SK-N-SH (cell line): ENCODE data around the gene IP6K1. TPM values are rescaled to one million over a fixed set of nuclear protein-coding genes. Genes with fewer than 3 reads are reported as not detected.

Experiments used
- CTCF ChIA-PET: fragments of 300-600, 350-600 bp; formaldehyde crosslinking; extraction: SDS; loops from one replicate; lab custom pipeline; 2021; lab: Yijun Ruan, JAX
- POLR2A ChIA-PET: fragments of 350-600 bp; sonication (Branson Sonifier 250); formaldehyde crosslinking; extraction: SDS; loops from one replicate; lab custom pipeline; 2020; ENCODE audit warnings: antibody characterized with exemption, inconsistent platforms; lab: Yijun Ruan, JAX
- DNase-seq: peaks from one replicate; pipeline ENCODE4 v3.0.0; 2012
- H2AFZ ChIP-seq: fragments of 200-600 bp; sonication (generic); 2 replicates; pipeline ENCODE4 v1.8.1; 2016; ENCODE audit warnings: antibody characterized with exemption, mild to moderate bottlenecking, low read depth
- H3F3A ChIP-seq: fragments of 200-600 bp; sonication (generic); replicated peaks from 2 replicates; pipeline ENCODE3; 2016; ENCODE audit warnings: antibody characterized with exemption, mild to moderate bottlenecking; ENCODE audit not compliant: insufficient read depth
- H3K27ac ChIP-seq, 2 experiments: fragments of 200-500 bp in 1 of 2; fragments of 200-600 bp in 1 of 2; sonication (Bioruptor generic) in 1 of 2; sonication (generic), shearing (Covaris generic) in 1 of 2; 2 replicates each; pipeline versions ENCODE4 v1.5.1 to v1.6.1; 2014 to 2016; ENCODE audit warnings: low read depth in 2 of 2, inconsistent platforms in 1 of 2, low read length in 1 of 2, mild to moderate bottlenecking in 1 of 2, mixed read lengths in 1 of 2
- H3K27me3 ChIP-seq: fragments of 200-600 bp; sonication (generic), shearing (Covaris generic); 2 replicates; pipeline ENCODE4 v1.6.1; 2016; ENCODE audit warnings: mixed run types; ENCODE audit not compliant: insufficient read depth
- H3K36me3 ChIP-seq, 2 experiments: fragments of 200-500 bp in 1 of 2; fragments of 200-600 bp in 1 of 2; sonication (Bioruptor generic) in 1 of 2; sonication (generic) in 1 of 2; replicated peaks in 1 of 2; 2 replicates each; pipeline versions ENCODE3 to v1.5.1; 2014 to 2016; ENCODE audit warnings: low read length in 1 of 2, mild to moderate bottlenecking in 1 of 2; ENCODE audit not compliant: insufficient read depth in 2 of 2, control insufficient read depth in 1 of 2
- H3K4me1 ChIP-seq, 2 experiments: fragments of 200-500 bp in 1 of 2; fragments of 200-600 bp in 1 of 2; sonication (Bioruptor generic) in 1 of 2; sonication (generic), shearing (Covaris generic) in 1 of 2; 2 replicates each; pipeline versions ENCODE4 v1.5.1 to v1.6.1; 2014 to 2016; ENCODE audit warnings: low read depth in 1 of 2, low read length in 1 of 2, mixed run types in 1 of 2; ENCODE audit not compliant: insufficient read depth in 2 of 2, control insufficient read depth in 1 of 2
- H3K4me2 ChIP-seq: fragments of 200-600 bp; sonication (generic), shearing (Covaris generic); 2 replicates; pipeline ENCODE4 v1.6.1; 2017; ENCODE audit warnings: mixed run types
- H3K4me3 ChIP-seq, 2 experiments: fragments of 200-500 bp in 1 of 2; fragments of 200-600 bp in 1 of 2; sonication (Bioruptor generic) in 1 of 2; sonication (generic), shearing (Covaris generic) in 1 of 2; 2 replicates each; pipeline versions ENCODE4 v1.5.1 to v1.8.1; 2014 to 2016; ENCODE audit warnings: low read depth in 2 of 2, inconsistent platforms in 1 of 2, low read length in 1 of 2, mild to moderate bottlenecking in 1 of 2, mixed read lengths in 1 of 2, moderate library complexity in 1 of 2
- H3K79me2 ChIP-seq: fragments of 200-600 bp; sonication (generic); 2 replicates; pipeline ENCODE4 v1.8.1; 2017; ENCODE audit warnings: mild to moderate bottlenecking; ENCODE audit not compliant: insufficient read depth
- H3K9ac ChIP-seq: fragments of 200-600 bp; sonication (generic); 2 replicates; pipeline ENCODE4 v1.6.1; 2017; ENCODE audit warnings: mixed run types
- H3K9me2 ChIP-seq: fragments of 200-600 bp; sonication (generic); 2 replicates; pipeline ENCODE4 v1.6.1; 2017; ENCODE audit warnings: mixed run types
- H3K9me3 ChIP-seq: fragments of 200-600 bp; sonication (generic); 2 replicates; pipeline ENCODE4 v1.6.1; 2017; ENCODE audit warnings: mixed run types, mild to moderate bottlenecking, moderate library complexity
- H4K20me1 ChIP-seq: fragments of 200-600 bp; sonication (generic); 2 replicates; pipeline ENCODE4 v1.6.1; 2017; ENCODE audit warnings: mild to moderate bottlenecking, mixed run types; ENCODE audit not compliant: insufficient read depth
- CTCF ChIP-seq: fragments of 200-600 bp; sonication (generic); IDR thresholded peaks from 2 replicates; pipeline ENCODE4 v1.6.1; 2017; ENCODE audit warnings: antibody characterized with exemption, mild to moderate bottlenecking, moderate library complexity
- FOSL2 ChIP-seq: IDR thresholded peaks from 2 replicates; pipeline ENCODE4 v1.4.0; 2012; ENCODE audit warnings: low read depth, mild to moderate bottlenecking, moderate library complexity, borderline replicate concordance
- GABPA ChIP-seq: IDR thresholded peaks from 2 replicates; pipeline ENCODE4 v1.4.0; 2012; ENCODE audit warnings: low read depth, mild to moderate bottlenecking
- GATA2 ChIP-seq: sonication (generic); formaldehyde crosslinking; IDR thresholded peaks from 2 replicates; pipeline ENCODE4 v1.5.0; 2020; ENCODE audit warnings: mild to moderate bottlenecking, missing genetic modification reagents
- PBX3 ChIP-seq: IDR thresholded peaks from 2 replicates; pipeline ENCODE4; 2012
- RAD21 ChIP-seq: IDR thresholded peaks from 2 replicates; pipeline ENCODE4 v1.6.1; 2012; ENCODE audit warnings: mild to moderate bottlenecking, low read length
- RCOR1 ChIP-seq: fragments of 150-350 bp; IDR thresholded peaks from 2 replicates; pipeline ENCODE4 v1.6.1; 2017; ENCODE audit warnings: antibody characterized with exemption, low read length
- REST ChIP-seq: IDR thresholded peaks from 2 replicates; pipeline ENCODE4 v1.6.1; 2012; ENCODE audit warnings: mild to moderate bottlenecking, low read depth, low read length, moderate library complexity
- RXRA ChIP-seq: IDR thresholded peaks from 2 replicates; pipeline ENCODE4 v1.4.0; 2012; ENCODE audit warnings: low read depth, mild to moderate bottlenecking, borderline replicate concordance
- SIN3A ChIP-seq: IDR thresholded peaks from 2 replicates; pipeline ENCODE4 v1.6.1; 2012; ENCODE audit warnings: low read depth, mild to moderate bottlenecking, low read length, moderate library complexity, borderline replicate concordance
- SMC3 ChIP-seq: IDR thresholded peaks from 2 replicates; pipeline ENCODE4 v1.6.1; 2012; ENCODE audit warnings: low read depth, low read length, improper control_type of control experiment
- TEAD4 ChIP-seq: IDR thresholded peaks from 2 replicates; pipeline ENCODE4 v1.4.0; 2012; ENCODE audit warnings: mild to moderate bottlenecking, borderline replicate concordance; ENCODE audit not compliant: insufficient read depth
- USF2 ChIP-seq: fragments of 150-350 bp; IDR thresholded peaks from 2 replicates; pipeline ENCODE4 v1.6.1; 2017; ENCODE audit warnings: antibody characterized with exemption, low read length, low read depth, borderline replicate concordance
- WGBS: methylation state at CpG from one replicate; pipeline ENCODE4 v1.1.6; 2017; ENCODE audit warnings: low lambda C conversion rate; 5-methylcytosine and 5-hydroxymethylcytosine counted together
- polyA plus RNA-seq, 3 experiments: library from polyadenylated mRNA; depleted of rRNA; stranded (reverse); fragments of >200 nt; gene quantifications; 2 replicates each; pipeline ENCODE4 v1.2.3, GENCODE V29; 2012

IP6K1 gene
- polyA plus RNA-seq, 1 of the 3 experiments (the other 2 are of a cell fraction) = 23.3 TPM

GRCh38 chr3:49771340-49771938 lies 14.9 kb downstream of the IP6K1 start:
- Histone ChIP-seq H3K9me2 (no peaks in the 10 kb centered on the region), H3K9ac (no peak overlapping the region), H3K27ac (no peak overlapping the region; a peak in 1 of 4 replicates), H3F3A (peaks cover 19% of the 10 kb centered on the region), H4K20me1 (peaks cover 66% of the 10 kb centered on the region), H2AFZ (no peak overlapping the region), H3K9me3 (no peaks in the 10 kb centered on the region), H3K4me3 (no peak overlapping the region), H3K4me1 (peaks cover 0 to 5% of the 10 kb centered on the region in 2 experiments; a peak in 1 of 4 replicates), H3K27me3 (no peaks in the 10 kb centered on the region), H3K4me2 (no peak overlapping the region), H3K79me2 (peaks cover 96% of the 10 kb centered on the region), H3K36me3 (peaks cover 0 to 10% of the 10 kb centered on the region in 2 experiments)
- CTCF ChIA-PET = interaction anchor here (1.3 kb wide), 1 partner anchor 102 kb away, joined by 3 read pairs; no protein-coding TSS in a partner anchor
- TF ChIP-seq RXRA (no peak), PBX3 (no peak), FOSL2 (no peak), RAD21 (no peak), CTCF (no peak), USF2 (no peak), GABPA (no peak), REST (no peak), SIN3A (no peak), TEAD4 (no peak), RCOR1 (no peak), GATA2 (CRISPR knock-in tag) (no peak), SMC3 (no peak)
- WGBS = 91% methylated on average over 1 of the region's 1 CpG
- POLR2A ChIA-PET = no interaction called here
- no peak for DNase-seq
